Measurements from ENCODE around the gene PRPSAP2.
"Not testable (repeated sequence)": the region's sequence is repeated elsewhere in the genome, so short reads cannot be mapped to it uniquely, and the experiment has no call there.

PRPSAP2 gene

DNA sequence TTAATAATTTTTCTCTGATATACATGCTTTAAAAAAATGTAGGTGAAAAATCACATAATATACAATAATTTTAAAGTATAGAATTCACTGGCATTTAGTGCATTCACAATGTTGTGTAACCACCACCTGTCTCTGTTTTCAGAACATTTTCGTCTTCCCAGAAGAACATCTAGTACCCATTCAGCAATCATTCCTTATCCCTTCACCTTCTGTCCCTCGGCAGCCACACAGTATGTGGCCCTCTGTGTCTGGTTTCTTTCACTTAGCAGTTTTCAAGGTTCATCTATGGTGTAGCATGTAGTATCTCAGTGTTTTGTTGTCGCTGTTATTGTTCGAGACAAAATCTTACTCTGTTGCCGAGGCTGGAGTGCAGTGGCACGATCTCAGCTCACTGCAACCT lies 33.6 kb downstream of the PRPSAP2 start:
- no peak for DNase-seq

DNA sequence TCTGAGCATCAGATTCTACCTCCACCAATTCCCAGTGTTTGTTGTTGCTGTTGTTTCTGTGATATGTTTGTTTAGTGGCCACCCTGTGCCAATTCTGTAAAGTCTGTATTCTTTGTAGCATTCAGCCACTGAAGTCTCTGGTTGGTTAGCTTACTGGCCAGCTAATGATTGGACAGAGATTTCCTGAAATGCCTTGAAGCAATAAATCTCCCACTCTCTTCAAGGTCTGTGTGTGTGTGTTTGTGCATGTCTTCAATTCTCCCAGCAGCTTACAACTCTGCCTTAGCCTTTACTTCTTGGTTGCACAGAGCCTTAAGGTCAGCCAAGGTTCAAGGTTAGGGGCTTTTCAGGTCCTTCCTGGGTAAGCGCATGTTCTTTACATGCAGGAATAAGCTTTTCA lies 38.2 kb downstream of the PRPSAP2 start:
- no peak for DNase-seq

DNA sequence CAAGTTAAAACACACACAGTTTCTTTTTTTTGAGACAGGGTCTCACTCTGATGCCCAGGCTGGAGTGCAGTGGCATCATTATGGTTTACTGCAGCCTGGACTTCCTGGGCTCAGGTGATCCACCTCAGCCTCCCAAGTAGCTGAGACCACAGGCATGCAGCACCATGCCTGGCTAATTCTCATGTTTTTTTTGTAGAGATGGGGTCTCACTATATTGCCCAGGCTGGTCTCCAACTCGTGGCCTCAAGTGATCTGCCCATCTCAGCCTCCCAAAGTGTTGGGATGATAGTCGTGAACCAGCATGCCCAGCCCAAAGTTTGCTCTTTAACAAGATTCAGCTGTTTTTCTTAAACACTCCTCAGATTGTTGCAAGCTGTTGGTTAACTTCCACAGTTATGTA lies 39.0 kb downstream of the PRPSAP2 start:
- DNase-seq: no peak

DNA sequence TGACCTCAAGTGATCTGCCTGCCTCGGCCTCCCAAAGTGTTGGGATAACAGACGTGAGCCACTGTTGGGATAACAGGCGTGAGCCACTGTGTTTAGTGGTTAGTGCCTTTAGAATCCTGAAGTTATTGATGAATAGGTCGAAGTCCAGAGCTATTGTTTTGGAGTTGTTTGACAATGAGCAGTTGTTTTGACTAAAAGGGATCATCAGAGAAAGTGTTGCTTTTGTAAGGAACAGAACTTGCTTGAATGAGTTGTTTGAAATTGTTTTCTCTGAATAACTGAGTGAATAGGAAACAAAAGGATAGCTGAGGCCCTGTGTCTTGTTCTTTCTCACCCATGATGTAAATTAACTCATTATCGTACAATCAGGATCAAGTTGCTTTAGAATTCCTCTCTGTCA lies 46.6 kb downstream of the PRPSAP2 start:
- no peak for DNase-seq

DNA sequence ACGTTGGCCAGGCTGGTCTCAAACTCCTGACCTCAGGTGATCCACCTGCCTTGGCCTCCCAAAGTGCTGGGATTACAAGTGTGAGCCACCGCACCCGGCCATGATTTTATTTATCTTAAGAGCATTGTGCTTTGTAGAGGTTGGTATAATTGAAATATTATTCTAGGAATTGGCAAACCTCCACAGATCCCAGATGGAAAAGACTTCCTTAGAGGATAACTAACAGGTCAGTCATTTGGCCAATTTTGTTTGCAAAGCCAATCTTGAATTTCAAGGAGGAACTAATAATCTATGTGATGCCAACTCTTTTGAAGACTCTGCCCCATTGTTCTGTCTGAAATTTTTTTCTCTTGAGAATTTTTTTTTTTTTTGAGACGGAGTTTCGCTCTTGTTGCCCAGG lies 47.3 kb downstream of the PRPSAP2 start:
- no peak for DNase-seq

DNA sequence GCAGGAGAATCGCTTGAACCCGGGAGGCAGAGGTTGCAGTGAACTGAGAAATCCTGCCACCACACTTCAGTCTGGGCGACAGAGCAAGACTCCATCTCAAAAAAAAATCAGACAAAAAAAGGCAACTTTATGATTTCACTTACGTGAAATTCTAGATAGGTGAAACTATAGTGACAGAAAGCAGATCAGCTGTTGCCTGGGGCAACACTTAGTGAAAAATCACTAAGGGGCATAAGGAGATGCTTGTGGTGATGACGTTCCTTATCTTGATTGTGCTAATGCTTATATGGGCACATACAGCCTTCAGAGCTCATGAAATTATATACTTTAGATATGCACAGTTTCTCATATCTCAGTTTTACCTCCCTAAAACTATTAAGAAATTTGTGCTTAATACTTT lies 52.4 kb downstream of the PRPSAP2 start:
- DNase-seq: no peak

DNA sequence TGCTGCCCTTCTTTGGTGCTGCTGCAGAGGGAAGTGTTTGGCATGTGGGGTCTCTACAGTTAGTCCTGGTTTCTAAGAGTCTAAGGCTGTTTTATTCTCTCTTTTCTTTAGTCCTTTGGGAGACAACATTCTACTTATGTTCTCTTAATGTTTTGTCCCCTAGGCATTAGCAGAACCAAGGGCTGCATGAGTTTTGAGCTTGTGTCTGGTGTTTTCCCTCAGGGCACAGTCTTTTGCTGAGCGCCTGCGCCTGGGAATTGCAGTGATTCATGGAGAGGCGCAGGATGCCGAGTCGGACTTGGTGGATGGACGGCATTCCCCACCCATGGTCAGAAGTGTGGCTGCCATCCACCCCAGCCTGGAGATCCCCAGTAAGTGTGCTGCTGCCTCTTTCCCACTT lies 53.0 kb downstream of the PRPSAP2 start:
- DNase-seq: no peak

DNA sequence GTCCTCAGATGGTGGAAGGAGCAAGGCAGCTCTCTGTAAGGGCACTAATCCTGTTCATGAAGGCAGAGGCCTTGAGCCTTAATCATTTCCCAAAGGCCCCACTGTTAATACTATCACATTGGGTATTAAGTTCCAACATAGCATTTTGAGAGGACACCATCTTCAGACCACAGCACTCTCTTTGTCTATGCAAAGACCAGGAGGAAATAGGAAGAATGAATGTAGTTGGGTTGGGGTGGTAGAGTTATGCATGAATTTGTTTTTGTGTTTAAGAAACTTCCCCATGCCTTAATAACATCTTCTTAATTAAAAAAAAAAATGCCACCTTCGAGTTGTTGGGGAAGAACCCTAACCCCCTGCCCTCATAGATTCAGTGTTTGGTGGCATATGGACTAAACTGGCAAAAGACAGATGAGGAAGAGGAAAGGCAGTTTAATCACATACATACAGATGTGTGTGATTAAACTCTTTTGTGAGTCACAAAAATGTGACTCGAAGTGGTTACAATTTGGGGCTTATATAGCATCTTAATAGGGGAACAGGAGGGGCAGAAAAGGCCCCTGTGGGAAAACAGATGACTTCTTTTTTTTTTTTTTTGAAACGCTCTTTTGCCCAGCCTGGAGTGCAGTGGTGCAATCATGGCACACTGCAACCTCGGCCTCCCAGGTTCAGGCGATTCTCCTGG lies 59.0 kb downstream of the PRPSAP2 start:
- DNase-seq: no peak

DNA sequence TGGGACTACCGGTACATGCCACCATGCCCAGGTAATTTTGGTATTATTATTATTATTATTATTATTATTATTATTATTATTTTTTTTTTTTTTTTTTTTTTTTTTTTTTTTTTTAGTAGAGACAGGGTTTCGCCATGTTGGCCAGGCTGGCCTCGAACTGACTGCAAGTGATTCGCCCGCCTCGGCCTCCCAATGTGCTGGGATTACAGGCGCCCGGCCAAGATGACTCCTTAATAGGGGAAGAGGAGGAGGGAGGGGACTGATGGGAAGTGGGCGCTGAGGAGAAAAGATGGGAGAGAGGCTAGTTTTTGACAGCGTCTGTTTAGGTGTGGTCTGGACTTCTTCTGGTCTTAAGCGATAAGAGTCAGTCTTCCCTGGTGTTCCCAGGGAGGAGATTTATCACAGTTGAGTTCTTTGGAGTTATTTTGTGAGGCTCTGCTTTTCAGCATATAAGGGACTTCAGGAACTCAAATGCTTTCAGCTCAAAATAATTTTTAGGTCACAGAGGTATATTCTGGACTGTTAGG lies 59.6 kb downstream of the PRPSAP2 start:
- no peak for DNase-seq

DNA sequence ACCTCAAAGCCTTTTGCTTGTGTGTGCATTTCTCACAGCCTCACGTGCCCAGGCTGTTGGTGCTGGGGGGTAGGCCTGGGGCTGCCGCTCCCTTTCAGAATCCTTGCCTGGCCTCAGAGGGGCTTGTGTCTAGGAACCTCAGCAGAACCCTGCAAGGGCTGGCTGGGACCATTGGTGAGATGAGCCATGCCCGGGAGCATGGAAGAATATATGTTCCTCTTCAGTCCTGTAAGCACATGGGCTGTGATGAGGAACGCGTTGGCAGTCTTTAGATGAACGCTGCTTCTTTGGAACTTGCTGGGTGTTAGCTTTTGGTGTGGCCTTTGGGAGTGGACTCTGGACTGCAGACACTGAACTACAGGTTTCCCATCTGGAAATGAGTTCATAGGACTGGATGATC lies 62.0 kb downstream of the PRPSAP2 start:
- DNase-seq: no peak

DNA sequence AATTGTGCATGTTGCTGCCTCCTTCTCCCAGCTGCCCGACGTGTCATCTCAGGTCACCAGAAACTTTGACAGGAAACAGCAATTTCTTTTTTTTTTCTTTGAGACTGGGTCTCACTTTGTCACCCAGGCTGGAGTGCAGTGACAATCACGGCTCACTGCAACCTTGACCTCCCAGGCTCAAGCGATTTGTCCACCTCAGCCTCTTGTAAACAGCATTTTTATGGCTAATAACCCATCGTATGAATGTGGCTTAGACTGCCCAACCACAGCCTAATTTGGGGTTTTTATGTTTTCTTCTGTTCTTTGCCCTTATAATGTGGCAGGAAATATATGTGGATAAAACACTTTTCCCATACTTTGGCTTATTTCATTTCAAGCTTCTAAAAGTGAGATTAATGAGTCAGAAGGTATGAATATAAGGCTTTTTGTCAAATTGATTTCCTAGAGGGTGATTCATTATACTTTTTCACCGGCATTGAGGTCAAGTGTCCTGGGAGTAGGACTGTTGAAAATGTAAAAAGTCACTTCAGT lies 63.0 kb downstream of the PRPSAP2 start:
- no peak for DNase-seq

DNA sequence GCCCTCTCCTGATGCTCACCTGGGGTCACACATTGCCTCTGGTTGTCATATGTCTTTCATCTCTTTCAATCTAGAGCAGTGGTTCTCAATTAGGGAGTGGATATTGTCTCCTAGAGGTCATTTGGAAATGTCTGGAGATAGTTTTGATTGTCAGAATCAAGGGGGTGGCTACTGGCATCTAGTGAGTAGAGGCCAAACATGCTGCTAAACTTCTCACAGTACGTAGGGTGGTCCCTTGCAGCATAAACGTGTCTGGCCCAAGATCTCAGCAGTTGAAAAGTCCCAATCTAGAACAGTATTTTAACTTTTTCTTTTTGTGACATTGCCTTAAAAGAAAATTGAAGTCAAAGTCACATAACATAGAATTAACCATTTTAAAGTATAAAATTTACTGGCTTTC lies 63.6 kb downstream of the PRPSAP2 start:
- DNase-seq: no peak

DNA sequence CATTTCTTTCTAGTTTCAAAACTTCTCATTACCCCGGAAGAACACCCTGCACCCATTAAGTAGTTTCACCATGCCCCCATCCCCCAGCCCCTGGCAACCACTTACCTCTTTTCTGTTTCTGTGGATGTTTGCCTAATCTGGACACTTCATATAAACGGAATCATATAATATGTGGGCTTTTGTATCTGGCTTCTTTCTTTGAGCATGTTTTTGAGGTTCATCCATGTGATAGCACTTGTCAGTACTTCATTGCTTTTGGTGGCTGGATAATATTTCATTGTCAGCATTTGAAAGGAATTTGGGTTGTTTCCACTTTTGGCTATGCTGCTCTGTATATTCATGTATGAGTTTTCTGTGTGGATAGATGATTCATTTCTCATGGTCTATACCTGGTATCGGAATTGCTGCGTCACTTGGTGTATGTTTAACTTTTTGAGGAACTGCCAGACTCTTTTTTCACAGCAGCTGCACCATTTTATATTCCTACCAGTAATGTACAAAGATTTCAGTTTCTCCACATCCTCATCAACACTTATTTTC lies 64.1 kb downstream of the PRPSAP2 start:
- no peak for DNase-seq

DNA sequence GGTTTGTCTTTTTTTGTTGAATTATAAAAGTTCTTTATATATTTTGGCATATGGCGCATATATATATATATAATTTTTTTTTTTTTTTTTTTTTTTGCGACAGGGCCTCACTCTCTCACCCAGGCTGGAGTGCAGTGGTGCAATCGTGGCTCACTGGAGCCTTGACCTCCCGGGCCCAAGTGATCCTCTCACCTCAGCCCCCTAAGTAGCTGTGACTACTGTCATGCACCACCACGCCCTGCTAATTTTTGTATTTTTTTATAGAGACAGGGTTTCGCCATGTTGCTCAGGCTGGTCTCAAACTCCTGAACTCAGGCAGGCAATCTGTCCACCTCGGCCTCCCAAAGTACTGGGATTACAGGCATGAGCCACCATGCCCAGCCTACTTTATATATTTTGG lies 64.7 kb downstream of the PRPSAP2 start:
- not testable (repeated sequence) for DNase-seq

DNA sequence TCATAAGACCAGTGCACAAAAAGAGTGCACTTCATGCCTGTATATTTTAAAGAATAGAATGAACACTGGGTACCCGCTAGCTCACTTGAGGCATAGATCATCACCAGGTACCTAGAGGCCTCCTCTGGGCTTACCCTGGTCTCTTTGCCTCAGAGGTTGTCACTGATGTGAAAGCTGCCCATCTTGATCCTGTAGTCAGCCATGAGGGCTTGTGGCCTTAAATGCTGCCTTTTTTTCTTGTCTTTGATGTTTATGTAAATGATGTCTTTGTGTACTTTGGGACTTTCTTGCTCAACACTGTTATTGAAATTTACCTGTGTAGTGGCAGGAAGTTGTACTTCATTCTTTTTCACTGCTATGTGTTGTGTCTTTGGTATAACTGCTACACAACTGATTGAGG lies 67.3 kb downstream of the PRPSAP2 start:
- DNase-seq: no peak

DNA sequence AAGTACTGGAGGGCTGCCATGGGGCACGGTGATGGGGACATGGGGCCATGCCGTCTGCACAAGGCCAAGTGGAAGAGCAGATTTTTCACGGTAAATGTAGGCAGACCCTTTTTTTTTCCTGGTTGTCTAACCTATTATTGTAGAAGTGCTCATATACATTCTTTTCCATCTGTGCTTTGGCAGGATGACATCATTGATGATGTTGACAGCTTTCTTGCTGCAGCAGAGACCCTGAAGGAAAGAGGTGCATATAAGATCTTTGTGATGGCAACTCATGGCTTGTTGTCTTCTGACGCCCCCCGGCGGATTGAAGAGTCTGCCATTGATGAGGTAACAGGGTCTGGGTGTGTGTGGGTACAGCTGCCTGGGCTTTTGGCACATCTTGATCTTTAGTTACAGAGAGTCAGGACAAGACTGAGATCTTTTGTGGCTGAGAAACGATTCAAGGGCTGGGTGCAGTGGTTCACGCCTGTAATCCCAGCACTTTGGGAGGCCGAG lies 70.7 kb downstream of the PRPSAP2 start:
- no peak for DNase-seq

DNA sequence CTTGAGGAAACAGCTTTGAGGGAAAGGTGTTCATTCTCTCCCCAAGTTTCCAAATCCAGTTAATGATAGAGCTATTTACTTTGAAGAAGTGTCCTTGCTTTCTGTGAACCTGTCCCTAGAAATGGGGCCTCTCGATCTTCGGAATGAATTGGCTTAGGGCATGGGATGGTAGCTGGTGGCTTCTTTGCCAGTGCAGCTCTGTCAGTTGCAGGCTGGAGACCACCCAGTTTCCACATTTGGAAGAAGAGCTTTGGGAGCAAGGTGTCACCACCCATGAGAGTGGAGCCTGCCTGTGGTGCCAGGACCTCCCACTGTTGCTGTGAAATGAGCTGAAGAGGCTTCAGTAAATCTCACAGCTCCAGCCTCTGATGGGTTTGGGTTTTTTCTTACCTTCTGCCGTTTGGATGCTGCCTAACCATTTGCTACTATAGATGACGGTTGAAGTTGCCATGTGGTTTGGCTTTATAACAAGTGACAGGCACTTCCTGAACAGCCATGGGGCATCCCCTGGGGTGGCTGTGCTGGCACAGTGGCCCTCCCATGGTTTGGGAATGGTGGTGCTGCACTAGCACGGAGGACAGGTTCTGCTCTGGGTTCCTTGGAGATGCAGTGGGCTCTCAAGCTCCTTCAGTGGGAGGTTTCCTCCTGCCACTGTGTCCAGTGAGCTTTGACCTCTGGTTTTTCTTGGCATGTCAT lies 74.6 kb downstream of the PRPSAP2 start:
- DNase-seq: no peak

DNA sequence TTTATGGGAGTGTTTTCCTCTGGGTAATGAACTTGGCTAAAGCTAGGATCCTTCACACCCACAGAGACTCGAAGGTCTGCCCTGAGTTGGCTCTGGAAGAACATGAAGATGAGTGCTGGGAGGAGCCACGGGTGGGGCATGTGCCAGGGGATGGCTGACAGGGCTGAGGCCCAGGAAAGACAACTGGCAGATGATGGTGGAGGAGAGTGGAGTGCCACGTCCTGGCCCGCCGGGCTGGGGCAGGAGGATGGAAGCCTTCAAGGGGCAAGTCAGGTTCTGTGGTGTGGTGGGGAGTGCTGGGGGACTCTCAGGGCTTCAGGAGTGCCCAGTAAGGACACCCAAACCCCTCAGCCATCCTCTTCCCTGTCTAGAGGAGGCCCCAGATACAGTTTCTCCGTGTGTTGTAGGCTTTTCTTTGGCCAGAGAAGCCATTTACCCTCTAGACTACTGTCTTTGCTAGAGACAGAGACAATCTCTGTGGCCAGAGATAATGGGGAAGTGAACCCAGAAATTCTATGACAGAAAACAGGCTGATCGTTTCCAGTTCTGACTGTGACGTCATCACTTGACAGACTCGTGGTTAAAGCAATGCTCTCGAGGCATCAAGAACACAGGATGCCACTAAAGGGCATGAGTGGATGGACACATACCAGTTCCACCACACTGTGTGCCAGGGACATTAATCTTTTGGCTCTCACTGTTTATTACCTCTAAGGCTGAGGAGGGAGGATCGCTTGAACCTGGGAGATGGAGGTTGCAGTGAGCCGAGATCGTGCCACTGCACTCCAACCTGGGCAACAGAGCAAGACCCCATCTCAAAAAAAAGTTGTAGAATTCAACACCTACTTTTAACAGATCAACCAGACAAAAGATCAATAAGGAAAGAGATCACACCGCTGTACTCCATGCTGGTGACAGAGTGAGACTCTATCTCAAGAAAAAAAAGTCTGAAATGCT lies 75.4 kb downstream of the PRPSAP2 start:
- no peak for DNase-seq

DNA sequence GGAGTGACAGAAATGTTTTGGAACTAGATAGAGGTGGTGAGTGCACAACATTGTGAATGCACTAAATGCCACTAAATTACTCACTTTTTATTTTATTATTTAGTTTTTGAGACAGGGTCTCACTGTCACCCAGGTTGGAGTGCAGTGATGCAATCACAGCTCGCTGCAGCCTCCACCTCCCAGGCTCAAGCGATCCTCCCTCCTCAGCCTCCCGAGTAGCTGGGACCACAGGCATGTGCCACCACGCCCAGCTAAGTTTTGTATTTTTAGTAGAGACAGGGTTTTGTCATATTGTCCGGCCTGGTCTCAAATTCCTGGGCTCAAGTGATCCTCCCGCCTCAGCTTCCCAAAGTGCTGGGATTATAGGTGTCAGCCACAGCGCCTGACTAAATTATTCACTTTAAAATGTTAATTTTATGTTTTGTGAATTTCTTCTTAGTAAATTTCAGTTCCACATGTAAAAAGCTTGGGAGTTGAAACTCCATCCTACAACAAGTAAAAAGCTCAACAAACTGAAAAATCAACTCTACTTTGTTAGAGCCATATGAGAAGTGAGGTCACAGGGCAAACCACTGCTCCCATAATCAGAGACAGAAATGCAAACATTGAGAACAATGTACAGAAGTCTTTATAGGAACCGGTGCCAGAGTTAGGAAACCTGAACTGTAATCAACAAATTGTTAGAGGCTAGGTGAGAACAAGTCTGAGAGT lies 80.2 kb downstream of the PRPSAP2 start:
- DNase-seq: no peak

DNA sequence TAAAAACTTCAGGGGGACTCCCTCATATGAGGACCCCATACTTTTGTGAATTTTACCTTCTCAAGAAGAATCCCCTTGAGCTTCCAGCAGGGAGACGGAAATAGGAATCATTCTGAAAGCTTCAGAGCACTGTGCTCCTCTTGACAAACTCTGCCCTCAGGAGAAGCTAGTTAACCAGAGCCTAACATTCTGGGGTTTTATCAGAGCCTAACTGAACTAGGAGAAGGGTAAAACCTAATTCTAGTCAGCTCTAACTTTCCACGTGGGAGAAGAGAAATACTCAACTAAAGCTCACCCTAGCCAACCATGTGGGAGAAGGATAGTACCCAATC lies 80.7 kb downstream of the PRPSAP2 start:
- DNase-seq: no peak

DNA sequence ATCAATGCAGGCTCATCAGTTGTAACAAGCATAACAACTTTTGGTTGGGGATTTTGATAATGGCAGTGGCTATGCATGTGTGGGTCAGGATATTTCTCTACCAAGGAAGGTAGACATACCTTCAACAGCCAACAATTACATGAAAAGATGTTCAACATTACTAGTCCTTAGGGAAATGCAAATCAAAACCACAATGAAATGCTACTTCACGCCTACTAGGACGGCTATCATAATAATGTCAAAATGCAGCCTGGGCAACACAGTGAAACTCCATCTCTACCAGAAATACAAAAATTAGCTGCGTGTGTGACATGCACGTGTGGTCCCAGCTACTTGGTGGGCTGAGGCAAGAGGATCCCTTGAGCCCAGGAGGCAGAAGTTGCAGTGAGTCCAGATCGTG lies 86.7 kb downstream of the PRPSAP2 start:
- no peak for DNase-seq

DNA sequence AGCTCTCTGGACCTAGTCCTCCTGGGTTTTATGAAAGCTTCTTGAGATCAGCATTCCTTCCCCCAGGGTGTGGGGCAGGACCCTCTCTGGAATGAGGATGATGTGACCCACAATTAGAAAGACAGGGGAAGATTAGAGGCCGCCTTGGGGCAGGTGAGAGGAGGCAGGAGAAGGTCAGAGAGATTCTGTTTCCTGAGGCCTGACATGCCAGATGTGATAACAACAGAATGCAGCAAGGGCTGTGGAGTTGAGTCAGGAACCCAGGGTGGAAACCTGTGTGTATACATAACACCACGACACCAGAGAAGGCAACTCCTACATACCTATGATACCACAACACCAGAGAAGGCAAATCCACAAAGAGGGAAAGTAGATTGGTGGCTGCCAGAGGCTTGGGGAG lies 88.6 kb downstream of the PRPSAP2 start:
- DNase-seq: no peak

All from GF-D8 (cell line).